Activated B cell treated with CpG ODN at 0.5 μM for 24 hours (primary cell): Measurements from ENCODE around the gene CTIF. TPM values are rescaled to one million over a fixed set of nuclear protein-coding genes. Genes with fewer than 3 reads are reported as not detected.
A peak's percentile ranks its signal among the peaks of the same experiment; 100 is the strongest.

Experiments
- ATAC-seq: fragments of 200-7000 bp; cut with Tn5 transposase; one replicate; pipeline ENCODE4 v1.10.0; 2021; ENCODE audit warnings: low read depth, mild to moderate bottlenecking, moderate library complexity
- CTCF ChIA-PET: fragments of 350-600 bp; sonication (Branson Sonifier 250); formaldehyde crosslinking; loops from one replicate; lab custom pipeline; 2021; ENCODE audit warnings: antibody characterized with exemption; lab: Charles Lee
- POLR2A ChIA-PET: fragments of 350-600 bp; sonication (Branson Sonifier 250); formaldehyde crosslinking; loops from one replicate; lab custom pipeline; 2021; ENCODE audit warnings: antibody characterized with exemption; lab: Charles Lee
- DNase-seq: peaks from one replicate; pipeline ENCODE4 v3.0.0; 2022
- H3K27ac Mint-ChIP-seq: one replicate; pipeline ENCODE4 v1.8.0; 2020; ENCODE audit warnings: mixed read lengths
- H3K27me3 Mint-ChIP-seq: one replicate; pipeline ENCODE4 v1.8.0; 2021; ENCODE audit warnings: mixed read lengths
- H3K36me3 Mint-ChIP-seq: one replicate; pipeline ENCODE4 v1.8.0; 2021; ENCODE audit warnings: low read depth, mixed read lengths
- H3K4me1 Mint-ChIP-seq: one replicate; pipeline ENCODE4 v1.8.0; 2021; ENCODE audit warnings: mixed read lengths
- H3K4me3 Mint-ChIP-seq: one replicate; pipeline ENCODE4 v1.8.0; 2020; ENCODE audit warnings: mild to moderate bottlenecking, mixed read lengths
- H3K9me3 Mint-ChIP-seq: one replicate; pipeline ENCODE4 v1.8.0; 2020; ENCODE audit warnings: mixed read lengths
- CTCF ChIP-seq: fragments of 200-600 bp; IDR thresholded peaks from one replicate; pipeline ENCODE4 v1.8.0; 2022; ENCODE audit warnings: antibody characterized with exemption, mild to moderate bottlenecking
- intact Hi-C: fragments of 100-400 bp; cut with micrococcal nuclease; formaldehyde crosslinking; loops from one replicate; pipeline ENCODE4 v1.15.1; 2024
- total RNA-seq: library from RNA; stranded (reverse); gene quantifications from 2 replicates; pipeline ENCODE4 v1.2.3, GENCODE V29; 2022

CTIF gene
- total RNA-seq, 1 donor from 2014 or later, result 9.3 TPM

GRCh38 chr18:48828194-48828545 lies 289.3 kb downstream of the CTIF start:
- DNase-seq (no peak), ATAC-seq (no peak)
- no peak for TF ChIP-seq CTCF
- H3K36me3 Mint-ChIP-seq, result no peaks in the 10 kb centered on the region
- H3K27ac Mint-ChIP-seq, result no peak overlapping the region
- H3K4me1 Mint-ChIP-seq, result peaks cover 7% of the 10 kb centered on the region
- no peak overlapping the region for H3K4me3 Mint-ChIP-seq
- no peaks in the 10 kb centered on the region for H3K9me3 Mint-ChIP-seq
- intact Hi-C loops, result no loop called here
- peaks cover 8% of the 10 kb centered on the region for H3K27me3 Mint-ChIP-seq
- ChIA-PET CTCF (no interaction called here), POLR2A (interaction anchor here (2.0 kb wide), 1 partner anchor 124 kb away, joined by 5 read pairs; no protein-coding TSS in a partner anchor)

GRCh38 chr18:48828691-48829442 lies 290.0 kb downstream of the CTIF start:
- ChIA-PET POLR2A (interaction anchor here (2.0 kb wide), 1 partner anchor 123 kb away, joined by 5 read pairs; no protein-coding TSS in a partner anchor), CTCF (no interaction called here)
- no peak for TF ChIP-seq CTCF
- Mint-ChIP-seq H3K9me3 (no peaks in the 10 kb centered on the region), H3K36me3 (no peaks in the 10 kb centered on the region), H3K27ac (no peak overlapping the region), H3K4me3 (no peak overlapping the region), H3K27me3 (peaks cover 8% of the 10 kb centered on the region), H3K4me1 (peaks cover 14% of the 10 kb centered on the region)
- DNase-seq, result peak; percentile 8
- intact Hi-C loops, result no loop called here
- no peak for ATAC-seq

GRCh38 chr18:48829443-48830149 lies 290.8 kb downstream of the CTIF start:
- intact Hi-C loops, result no loop called here
- H3K9me3 Mint-ChIP-seq, result no peaks in the 10 kb centered on the region
- peak; percentile 11 for DNase-seq

GRCh38 chr18:48831113-48831759 lies 292.4 kb downstream of the CTIF start:
- Mint-ChIP-seq H3K27me3 (peaks cover 7% of the 10 kb centered on the region), H3K27ac (no peak overlapping the region), H3K9me3 (no peaks in the 10 kb centered on the region), H3K4me3 (no peak overlapping the region), H3K36me3 (no peaks in the 10 kb centered on the region), H3K4me1 (peaks cover 29% of the 10 kb centered on the region)
- TF ChIP-seq CTCF, result no peak
- DNase-seq (no peak), ATAC-seq (no peak)
- ChIA-PET CTCF (no interaction called here), POLR2A (no interaction called here)
- intact Hi-C loops, result no loop called here

More at GRCh38 chr18:48829443-48830149, 290.8 kb downstream of the CTIF start:
- Mint-ChIP-seq H3K27me3 (peaks cover 8% of the 10 kb centered on the region), H3K4me1 (peaks cover 21% of the 10 kb centered on the region), H3K36me3 (no peaks in the 10 kb centered on the region), H3K4me3 (no peak overlapping the region), H3K27ac (no peak overlapping the region)
- TF ChIP-seq CTCF, result no peak
- ChIA-PET POLR2A (interaction anchor here (2.0 kb wide), 1 partner anchor 123 kb away, joined by 5 read pairs; no protein-coding TSS in a partner anchor), CTCF (no interaction called here)
- ATAC-seq, result no peak

- H3K4me3 Mint-ChIP-seq, result no peak overlapping the region
- TF ChIP-seq CTCF, result no peak
- intact Hi-C loops, result no loop called here
- H3K27me3 Mint-ChIP-seq, result peaks cover 5% of the 10 kb centered on the region
- no peaks in the 10 kb centered on the region for H3K9me3 Mint-ChIP-seq
- no peaks in the 10 kb centered on the region for H3K36me3 Mint-ChIP-seq
- H3K27ac Mint-ChIP-seq, result no peak overlapping the region
- POLR2A ChIA-PET, result interaction anchor here (1.3 kb wide), 1 partner anchor 11 kb away, joined by 5 read pairs; no protein-coding TSS in a partner anchor
- CTCF ChIA-PET, result interaction anchor here (1.2 to 1.5 kb wide), 2 partner anchors 12 to 19 kb away, joined by 3 to 4 read pairs; no protein-coding TSS in a partner anchor
- peaks cover 29% of the 10 kb centered on the region for H3K4me1 Mint-ChIP-seq
- DNase-seq (peak; percentile 4), ATAC-seq (no peak)
Observed at GRCh38 chr18:48831802-48832201, 293.0 kb downstream of the CTIF start.
